ENCODE results near the gene ZNF512. TPM values are rescaled to one million over a fixed set of nuclear protein-coding genes. Genes with fewer than 3 reads are reported as not detected.

Gene ZNF512
- total and polyA plus RNA-seq, 2 of the 13 experiments (the other 11 are each of a cell fraction or from before 2014, with no cell fraction given): 29.8 to 31.0 TPM

DNA sequence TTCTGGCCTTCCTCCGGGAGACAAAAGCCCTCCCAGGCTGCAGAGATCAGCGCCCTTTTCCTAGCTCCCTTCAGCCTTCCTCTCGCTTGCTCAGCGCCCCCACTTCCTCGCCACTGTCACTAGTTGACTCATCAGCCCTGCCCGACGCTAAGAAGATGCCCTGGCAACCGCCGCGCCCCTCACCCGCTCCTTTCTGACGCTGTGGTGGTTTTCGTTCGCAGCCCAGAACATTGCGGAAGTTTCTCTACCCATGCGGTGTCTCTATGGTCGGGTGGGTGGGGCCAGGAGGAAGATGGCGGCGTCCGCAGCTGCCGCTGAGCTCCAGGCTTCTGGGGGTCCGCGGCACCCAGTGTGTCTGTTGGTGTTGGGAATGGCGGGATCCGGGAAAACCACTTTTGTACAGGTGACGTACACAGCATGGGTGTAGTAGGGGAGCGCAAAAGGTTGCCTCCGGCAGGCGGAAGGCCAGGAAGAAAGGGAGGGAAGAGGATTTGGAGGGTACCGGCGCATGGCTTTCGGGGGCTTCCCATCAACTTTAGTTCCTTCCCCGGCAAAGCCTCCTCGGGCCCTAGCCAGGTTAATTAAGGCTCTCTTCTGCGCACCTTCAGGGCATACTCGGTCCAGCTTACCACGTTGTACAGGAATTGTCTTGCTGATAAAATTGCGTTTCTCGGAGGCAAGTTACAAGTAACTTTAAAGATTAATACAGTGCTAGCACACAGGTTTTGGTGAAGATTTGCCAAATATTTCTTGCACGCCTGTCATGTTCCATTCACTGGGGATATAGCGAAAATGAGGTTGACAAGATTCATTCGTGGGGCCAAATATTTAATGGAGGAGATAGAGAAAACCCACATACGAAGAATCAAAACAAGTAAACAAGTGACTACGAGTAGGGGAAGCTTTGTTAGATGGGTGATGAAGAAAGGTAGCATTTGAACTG lies 46.2 kb downstream of the ZNF512 start, which contains the start of the genes CCDC121 and GPN1 (continued):
- TF ChIP-seq, protein P1, sequence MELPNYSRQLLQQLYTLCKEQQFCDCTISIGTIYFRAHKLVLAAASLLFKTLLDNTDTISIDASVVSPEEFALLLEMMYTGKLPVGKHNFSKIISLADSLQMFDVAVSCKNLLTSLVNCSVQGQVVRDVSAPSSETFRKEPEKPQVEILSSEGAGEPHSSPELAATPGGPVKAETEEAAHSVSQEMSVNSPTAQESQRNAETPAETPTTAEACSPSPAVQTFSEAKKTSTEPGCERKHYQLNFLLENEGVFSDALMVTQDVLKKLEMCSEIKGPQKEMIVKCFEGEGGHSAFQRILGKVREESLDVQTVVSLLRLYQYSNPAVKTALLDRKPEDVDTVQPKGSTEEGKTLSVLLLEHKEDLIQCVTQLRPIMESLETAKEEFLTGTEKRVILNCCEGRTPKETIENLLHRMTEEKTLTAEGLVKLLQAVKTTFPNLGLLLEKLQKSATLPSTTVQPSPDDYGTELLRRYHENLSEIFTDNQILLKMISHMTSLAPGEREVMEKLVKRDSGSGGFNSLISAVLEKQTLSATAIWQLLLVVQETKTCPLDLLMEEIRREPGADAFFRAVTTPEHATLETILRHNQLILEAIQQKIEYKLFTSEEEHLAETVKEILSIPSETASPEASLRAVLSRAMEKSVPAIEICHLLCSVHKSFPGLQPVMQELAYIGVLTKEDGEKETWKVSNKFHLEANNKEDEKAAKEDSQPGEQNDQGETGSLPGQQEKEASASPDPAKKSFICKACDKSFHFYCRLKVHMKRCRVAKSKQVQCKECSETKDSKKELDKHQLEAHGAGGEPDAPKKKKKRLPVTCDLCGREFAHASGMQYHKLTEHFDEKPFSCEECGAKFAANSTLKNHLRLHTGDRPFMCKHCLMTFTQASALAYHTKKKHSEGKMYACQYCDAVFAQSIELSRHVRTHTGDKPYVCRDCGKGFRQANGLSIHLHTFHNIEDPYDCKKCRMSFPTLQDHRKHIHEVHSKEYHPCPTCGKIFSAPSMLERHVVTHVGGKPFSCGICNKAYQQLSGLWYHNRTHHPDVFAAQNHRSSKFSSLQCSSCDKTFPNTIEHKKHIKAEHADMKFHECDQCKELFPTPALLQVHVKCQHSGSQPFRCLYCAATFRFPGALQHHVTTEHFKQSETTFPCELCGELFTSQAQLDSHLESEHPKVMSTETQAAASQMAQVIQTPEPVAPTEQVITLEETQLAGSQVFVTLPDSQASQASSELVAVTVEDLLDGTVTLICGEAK (IDR thresholded peaks at IDR 0.05): no peak
- TF ChIP-seq, protein P1 (CRISPR knock-in tag; IDR thresholded peaks at IDR 0.05): peak; percentile 55; the same call in 1 of the 2 replicates
- TF ChIP-seq ZNF34 (CRISPR knock-in tag; IDR thresholded peaks at IDR 0.05; ENCODE audit: borderline replicate concordance): no peak
- TF ChIP-seq YEATS4 (CRISPR knock-in tag; IDR thresholded peaks at IDR 0.05; ENCODE audit: borderline replicate concordance): peak; percentile 93
- peak; percentile 19; the same call in 1 of the 2 replicates for TF ChIP-seq RXRA (CRISPR knock-in tag; IDR thresholded peaks at IDR 0.05)
- peak; percentile 17; the same call in 1 of the 2 replicates for TF ChIP-seq RELA (CRISPR knock-in tag; IDR thresholded peaks at IDR 0.05)
- TF ChIP-seq, protein P2, sequence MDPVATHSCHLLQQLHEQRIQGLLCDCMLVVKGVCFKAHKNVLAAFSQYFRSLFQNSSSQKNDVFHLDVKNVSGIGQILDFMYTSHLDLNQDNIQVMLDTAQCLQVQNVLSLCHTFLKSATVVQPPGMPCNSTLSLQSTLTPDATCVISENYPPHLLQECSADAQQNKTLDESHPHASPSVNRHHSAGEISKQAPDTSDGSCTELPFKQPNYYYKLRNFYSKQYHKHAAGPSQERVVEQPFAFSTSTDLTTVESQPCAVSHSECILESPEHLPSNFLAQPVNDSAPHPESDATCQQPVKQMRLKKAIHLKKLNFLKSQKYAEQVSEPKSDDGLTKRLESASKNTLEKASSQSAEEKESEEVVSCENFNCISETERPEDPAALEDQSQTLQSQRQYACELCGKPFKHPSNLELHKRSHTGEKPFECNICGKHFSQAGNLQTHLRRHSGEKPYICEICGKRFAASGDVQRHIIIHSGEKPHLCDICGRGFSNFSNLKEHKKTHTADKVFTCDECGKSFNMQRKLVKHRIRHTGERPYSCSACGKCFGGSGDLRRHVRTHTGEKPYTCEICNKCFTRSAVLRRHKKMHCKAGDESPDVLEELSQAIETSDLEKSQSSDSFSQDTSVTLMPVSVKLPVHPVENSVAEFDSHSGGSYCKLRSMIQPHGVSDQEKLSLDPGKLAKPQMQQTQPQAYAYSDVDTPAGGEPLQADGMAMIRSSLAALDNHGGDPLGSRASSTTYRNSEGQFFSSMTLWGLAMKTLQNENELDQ (CRISPR knock-in tag; IDR thresholded peaks at IDR 0.05; ENCODE audit: borderline replicate concordance): no peak
- TF ChIP-seq ZNF329 (CRISPR knock-in tag; IDR thresholded peaks at IDR 0.05; ENCODE audit: low read depth): 0 out of 2 replicates have a peak, but pooled peaks have one; percentile 67
- peak; percentile 96 for TF ChIP-seq ZNF501 (CRISPR knock-in tag; IDR thresholded peaks at IDR 0.05)
- TF ChIP-seq, protein P3, sequence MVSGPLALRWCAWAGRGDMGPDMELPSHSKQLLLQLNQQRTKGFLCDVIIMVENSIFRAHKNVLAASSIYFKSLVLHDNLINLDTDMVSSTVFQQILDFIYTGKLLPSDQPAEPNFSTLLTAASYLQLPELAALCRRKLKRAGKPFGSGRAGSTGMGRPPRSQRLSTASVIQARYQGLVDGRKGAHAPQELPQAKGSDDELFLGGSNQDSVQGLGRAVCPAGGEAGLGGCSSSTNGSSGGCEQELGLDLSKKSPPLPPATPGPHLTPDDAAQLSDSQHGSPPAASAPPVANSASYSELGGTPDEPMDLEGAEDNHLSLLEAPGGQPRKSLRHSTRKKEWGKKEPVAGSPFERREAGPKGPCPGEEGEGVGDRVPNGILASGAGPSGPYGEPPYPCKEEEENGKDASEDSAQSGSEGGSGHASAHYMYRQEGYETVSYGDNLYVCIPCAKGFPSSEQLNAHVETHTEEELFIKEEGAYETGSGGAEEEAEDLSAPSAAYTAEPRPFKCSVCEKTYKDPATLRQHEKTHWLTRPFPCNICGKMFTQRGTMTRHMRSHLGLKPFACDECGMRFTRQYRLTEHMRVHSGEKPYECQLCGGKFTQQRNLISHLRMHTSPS (CRISPR knock-in tag; IDR thresholded peaks at IDR 0.05; ENCODE audit: low read depth): peak; percentile 66
- TF ChIP-seq, protein P4, sequence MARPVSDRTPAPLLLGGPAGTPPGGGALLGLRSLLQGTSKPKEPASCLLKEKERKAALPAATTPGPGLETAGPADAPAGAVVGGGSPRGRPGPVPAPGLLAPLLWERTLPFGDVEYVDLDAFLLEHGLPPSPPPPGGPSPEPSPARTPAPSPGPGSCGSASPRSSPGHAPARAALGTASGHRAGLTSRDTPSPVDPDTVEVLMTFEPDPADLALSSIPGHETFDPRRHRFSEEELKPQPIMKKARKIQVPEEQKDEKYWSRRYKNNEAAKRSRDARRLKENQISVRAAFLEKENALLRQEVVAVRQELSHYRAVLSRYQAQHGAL (CRISPR knock-in tag; IDR thresholded peaks at IDR 0.05; ENCODE audit: not compliant biosample characterization): no peak
- 0 out of 2 replicates have a peak, but pooled peaks have one; percentile 90 for TF ChIP-seq ZNF713 (CRISPR knock-in tag; IDR thresholded peaks at IDR 0.05)
- TF ChIP-seq ZNF138 (CRISPR knock-in tag; IDR thresholded peaks at IDR 0.05; ENCODE audit: low read depth): 0 out of 2 replicates have a peak, but pooled peaks have one; percentile 23
